Mesendoderm (in vitro differentiated cells): Measurements from ENCODE around the gene ZC3H12D.
"Not testable (repeated sequence)": the region's sequence is repeated elsewhere in the genome, so short reads cannot be mapped to it uniquely, and the experiment has no call there.

Experiments
- DNase-seq: peaks from one replicate; pipeline ENCODE4 v3.0.0; 2013
- H2AK5ac ChIP-seq: 2 replicates; pipeline ENCODE4 v1.6.1; 2013; ENCODE audit warnings: low read length, inconsistent platforms
- H2BK120ac ChIP-seq: 2 replicates; pipeline ENCODE4 v1.6.1; 2013; ENCODE audit warnings: low read depth, mild to moderate bottlenecking, low read length, moderate library complexity, mixed read lengths
- H2BK15ac ChIP-seq: replicated peaks from 2 replicates; pipeline ENCODE4 v1.6.1; 2013; ENCODE audit warnings: low read depth, mild to moderate bottlenecking, moderate library complexity
- H2BK5ac ChIP-seq: 2 replicates; pipeline ENCODE4 v1.6.1; 2013; ENCODE audit warnings: low read length, inconsistent platforms
- H3K18ac ChIP-seq: 2 replicates; pipeline ENCODE4 v1.6.1; 2013; ENCODE audit warnings: mild to moderate bottlenecking, low read length, mixed read lengths
- H3K23ac ChIP-seq: one replicate; pipeline ENCODE4 v1.6.1; 2013; ENCODE audit warnings: low read length
- H3K27ac ChIP-seq: 2 replicates; pipeline ENCODE4 v1.5.1; 2013; ENCODE audit warnings: low read depth, mild to moderate bottlenecking, inconsistent platforms, low read length, moderate library complexity
- H3K27me3 ChIP-seq: 2 replicates; pipeline ENCODE4 v1.6.1; 2013; ENCODE audit warnings: low read length, control low read depth, mild to moderate bottlenecking, inconsistent platforms; ENCODE audit not compliant: insufficient read depth, poor library complexity
- H3K36me3 ChIP-seq: 2 replicates; pipeline ENCODE4 v1.6.1; 2013; ENCODE audit warnings: low read length, inconsistent platforms; ENCODE audit not compliant: control insufficient read depth, insufficient read depth
- H3K4ac ChIP-seq: one replicate; pipeline ENCODE4 v1.6.1; 2013; ENCODE audit warnings: low read depth, mild to moderate bottlenecking, low read length, moderate library complexity
- H3K4me1 ChIP-seq: 2 replicates; pipeline ENCODE4 v1.6.1; 2013; ENCODE audit warnings: low read depth, low read length, inconsistent platforms; ENCODE audit not compliant: control insufficient read depth
- H3K4me2 ChIP-seq: 2 replicates; pipeline ENCODE4 v1.6.1; 2013; ENCODE audit warnings: low read length
- H3K4me3 ChIP-seq: 2 replicates; pipeline ENCODE4 v1.5.1; 2013; ENCODE audit warnings: mild to moderate bottlenecking, low read length
- H3K56ac ChIP-seq: one replicate; pipeline ENCODE4 v1.6.1; 2013; ENCODE audit warnings: low read length
- H3K79me1 ChIP-seq: 2 replicates; pipeline ENCODE4 v1.6.1; 2013; ENCODE audit warnings: low read length, inconsistent platforms
- H3K79me2 ChIP-seq: 2 replicates; pipeline ENCODE4 v1.6.1; 2013; ENCODE audit warnings: mild to moderate bottlenecking, low read length; ENCODE audit not compliant: control insufficient read depth, insufficient read depth
- H3K9ac ChIP-seq: 2 replicates; pipeline ENCODE4 v1.6.1; 2013; ENCODE audit warnings: low read length, inconsistent platforms
- H4K5ac ChIP-seq: one replicate; pipeline ENCODE4 v1.6.1; 2013; ENCODE audit warnings: low read length
- H4K8ac ChIP-seq: one replicate; pipeline ENCODE4 v1.6.1; 2013; ENCODE audit warnings: low read depth, mild to moderate bottlenecking, control low read depth, low read length, moderate library complexity
- WGBS: extraction: QIAGEN DNeasy Blood & Tissue Kit; methylation state at CpG from one replicate; pipeline ENCODE4 v1.1.7; 2013; ENCODE audit warnings: low lambda C conversion rate, missing lambda C conversion rate; ENCODE audit not compliant: insufficient coverage; ENCODE audit errors: extremely low coverage; 5-methylcytosine and 5-hydroxymethylcytosine counted together

ZC3H12D gene

GRCh38 chr6:149470948-149471347 lies 13.9 kb downstream of the ZC3H12D start:
- Histone ChIP-seq H3K79me2 (no peaks in the 10 kb centered on the region), H2AK5ac (no peak overlapping the region), H3K27ac (no peak overlapping the region), H3K18ac (no peak overlapping the region), H2BK15ac (no peak overlapping the region), H3K9ac (no peak overlapping the region), H3K4me2 (no peak overlapping the region), H3K23ac (no peak overlapping the region), H3K4me3 (no peak overlapping the region), H3K4me1 (no peaks in the 10 kb centered on the region), H3K79me1 (no peaks in the 10 kb centered on the region), H3K36me3 (no peaks in the 10 kb centered on the region), H3K4ac (no peak overlapping the region), H3K56ac (no peak overlapping the region), H2BK5ac (no peak overlapping the region), H3K27me3 (no peaks in the 10 kb centered on the region), H2BK120ac (no peak overlapping the region), H4K5ac (no peak overlapping the region), H4K8ac (no peak overlapping the region)
- no peak for DNase-seq
- WGBS: no CpG with 5 or more reads among the region's 2 CpGs

GRCh38 chr6:149468179-149468578 lies 16.6 kb downstream of the ZC3H12D start:
- Histone ChIP-seq H3K27ac (no peak overlapping the region), H4K5ac (no peak overlapping the region), H3K18ac (no peak overlapping the region), H4K8ac (no peak overlapping the region), H3K9ac (no peak overlapping the region), H3K56ac (no peak overlapping the region), H3K27me3 (no peaks in the 10 kb centered on the region), H2AK5ac (no peak overlapping the region), H3K36me3 (no peaks in the 10 kb centered on the region), H3K4me1 (no peaks in the 10 kb centered on the region), H3K4me3 (no peak overlapping the region), H2BK120ac (no peak overlapping the region), H2BK15ac (no peak overlapping the region), H3K79me1 (no peaks in the 10 kb centered on the region), H3K23ac (no peak overlapping the region), H3K4me2 (no peak overlapping the region), H3K79me2 (no peaks in the 10 kb centered on the region), H3K4ac (no peak overlapping the region), H2BK5ac (no peak overlapping the region)
- DNase-seq: no peak
- WGBS: no CpG with 5 or more reads among the region's 2 CpGs

- Histone ChIP-seq H4K8ac (no peak overlapping the region), H2BK15ac (no peak overlapping the region), H3K4me2 (no peak overlapping the region), H3K18ac (no peak overlapping the region), H3K4ac (no peak overlapping the region), H3K56ac (no peak overlapping the region), H3K36me3 (no peaks in the 10 kb centered on the region), H3K4me1 (no peaks in the 10 kb centered on the region), H3K79me1 (no peaks in the 10 kb centered on the region), H3K79me2 (no peaks in the 10 kb centered on the region), H3K4me3 (no peak overlapping the region), H2BK120ac (no peak overlapping the region), H3K9ac (no peak overlapping the region), H3K27ac (no peak overlapping the region), H4K5ac (no peak overlapping the region), H2AK5ac (no peak overlapping the region), H2BK5ac (no peak overlapping the region), H3K23ac (no peak overlapping the region), H3K27me3 (no peaks in the 10 kb centered on the region)
- no peak for DNase-seq
- no CpG with 5 or more reads among the region's 4 CpGs for WGBS
Observed at GRCh38 chr6:149467265-149467664, 17.5 kb downstream of the ZC3H12D start.

GRCh38 chr6:149464411-149464810 lies 20.4 kb downstream of the ZC3H12D start:
- no CpG with 5 or more reads among the region's 8 CpGs for WGBS
- no peak overlapping the region for H2BK15ac ChIP-seq
- no peak overlapping the region for H4K8ac ChIP-seq
- no peak overlapping the region for H3K4me3 ChIP-seq
- no peaks in the 10 kb centered on the region for H3K36me3 ChIP-seq
- no peak overlapping the region for H3K27ac ChIP-seq
- H3K79me1 ChIP-seq: no peaks in the 10 kb centered on the region
- no peaks in the 10 kb centered on the region for H3K27me3 ChIP-seq
- no peaks in the 10 kb centered on the region for H3K79me2 ChIP-seq
- no peak overlapping the region for H3K9ac ChIP-seq
- no peak overlapping the region for H3K4me2 ChIP-seq
- no peak for DNase-seq
- H3K4me1 ChIP-seq: no peaks in the 10 kb centered on the region
- no peak overlapping the region for H3K4ac ChIP-seq
- H2BK120ac ChIP-seq: no peak overlapping the region
- no peak overlapping the region for H3K23ac ChIP-seq
- H2AK5ac ChIP-seq: no peak overlapping the region
- no peak overlapping the region for H3K56ac ChIP-seq
- no peak overlapping the region for H4K5ac ChIP-seq
- no peak overlapping the region for H3K18ac ChIP-seq
- H2BK5ac ChIP-seq: no peak overlapping the region

DNA sequence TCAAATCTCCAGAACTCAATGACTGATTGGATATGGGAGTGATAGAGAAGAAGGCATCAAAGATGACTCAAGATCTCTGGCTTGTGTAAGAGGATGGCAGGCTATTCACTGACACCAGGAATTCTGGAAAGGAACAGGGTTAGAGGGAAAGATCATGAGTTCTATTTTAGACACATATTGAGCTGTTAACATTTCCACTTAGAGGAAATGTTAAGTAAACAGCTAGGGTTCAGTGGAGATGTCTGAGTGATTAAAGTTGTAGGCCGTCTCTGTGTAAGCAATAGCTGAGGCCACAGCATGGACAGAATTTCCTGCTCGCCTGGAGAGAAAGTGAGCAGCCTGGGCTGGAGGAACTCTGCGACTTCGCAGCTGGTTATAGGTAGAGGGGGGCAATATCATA lies 21.0 kb downstream of the ZC3H12D start:
- H3K4ac ChIP-seq: no peak overlapping the region
- no peak overlapping the region for H3K56ac ChIP-seq
- H3K4me3 ChIP-seq: no peak overlapping the region
- no peak overlapping the region for H2AK5ac ChIP-seq
- no CpG with 5 or more reads among the region's 4 CpGs for WGBS
- H2BK5ac ChIP-seq: no peak overlapping the region
- no peak overlapping the region for H4K5ac ChIP-seq
- no peak overlapping the region for H3K4me2 ChIP-seq
- no peak overlapping the region for H3K23ac ChIP-seq
- H3K18ac ChIP-seq: no peak overlapping the region
- H3K9ac ChIP-seq: no peak overlapping the region
- no peaks in the 10 kb centered on the region for H3K4me1 ChIP-seq
- no peaks in the 10 kb centered on the region for H3K79me2 ChIP-seq
- H3K27me3 ChIP-seq: no peaks in the 10 kb centered on the region
- no peak overlapping the region for H2BK15ac ChIP-seq
- H2BK120ac ChIP-seq: no peak overlapping the region
- H3K36me3 ChIP-seq: no peaks in the 10 kb centered on the region
- H4K8ac ChIP-seq: no peak overlapping the region
- H3K79me1 ChIP-seq: no peaks in the 10 kb centered on the region
- DNase-seq: no peak
- H3K27ac ChIP-seq: no peak overlapping the region

DNA sequence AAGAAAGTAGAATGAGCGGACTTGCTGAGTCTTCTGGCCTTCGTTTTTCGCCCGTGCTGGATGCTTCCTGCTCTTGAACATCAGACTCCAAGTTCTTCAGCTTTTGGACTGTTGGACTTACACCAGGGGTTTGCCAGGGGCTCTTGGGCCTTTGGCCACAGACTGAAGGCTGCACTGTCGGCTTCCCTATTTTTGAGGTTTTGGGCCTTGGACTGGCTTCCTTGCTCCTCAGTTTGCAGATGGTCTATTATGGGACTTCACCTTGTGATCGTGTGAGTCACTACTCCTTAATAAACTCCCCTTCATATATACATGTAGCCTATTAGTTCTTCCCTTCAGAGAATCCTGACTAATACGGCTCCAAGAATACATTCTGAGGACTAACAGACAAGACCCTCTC lies 22.1 kb downstream of the ZC3H12D start:
- H3K4me2 ChIP-seq, H3K27ac ChIP-seq, H2BK15ac ChIP-seq, H3K9ac ChIP-seq, H3K79me1 ChIP-seq, H3K4ac ChIP-seq, H3K36me3 ChIP-seq, H4K5ac ChIP-seq, H2BK5ac ChIP-seq, H4K8ac ChIP-seq, H2BK120ac ChIP-seq, H3K79me2 ChIP-seq, DNase-seq, H2AK5ac ChIP-seq, H3K23ac ChIP-seq, H3K4me3 ChIP-seq, H3K27me3 ChIP-seq, H3K56ac ChIP-seq, H3K18ac ChIP-seq, H3K4me1 ChIP-seq: not testable (repeated sequence)
- WGBS: no CpG with 5 or more reads among the region's 7 CpGs
